Ishikawa (cell line): ENCODE data around the gene PGLYRP4.

ENCODE experiments used
- EGR1 ChIP-seq: IDR thresholded peaks from 2 replicates; pipeline ENCODE4 v1.6.1; 2012
- EP300 ChIP-seq: IDR thresholded peaks from 2 replicates; pipeline ENCODE4 v1.6.1; 2012; ENCODE audit warnings: borderline replicate concordance
- MAX ChIP-seq: IDR thresholded peaks from 2 replicates; pipeline ENCODE4 v1.6.1; 2012
- RAD21 ChIP-seq: IDR thresholded peaks from 2 replicates; pipeline ENCODE4 v1.6.1; 2012; ENCODE audit warnings: low read depth

- TF ChIP-seq RAD21: no peak
- no peak for TF ChIP-seq EGR1
- TF ChIP-seq MAX: no peak
- TF ChIP-seq EP300: no peak
Measured at GRCh38 chr1:153364156-153364555, 15.5 kb upstream of the PGLYRP4 start.
